Suprapubic skin (tissue), 4 donors: ENCODE measurements around the gene HAPSTR1. TPM values are rescaled to one million over a fixed set of nuclear protein-coding genes. Genes with fewer than 3 reads are reported as not detected.

ENCODE experiments used
- DNase-seq, 2 donors: peaks; one replicate each; pipeline ENCODE4 v3.0.0-alpha.2; 2019; ENCODE audit warnings: low spot score in 2 of 2
- H3K27ac ChIP-seq: fragments of 200-600 bp; sonication (generic); one replicate; pipeline ENCODE4 v1.5.1; 2019
- H3K27me3 ChIP-seq: fragments of 200-600 bp; sonication (generic); one replicate; pipeline ENCODE4 v1.5.1; 2019
- H3K36me3 ChIP-seq: fragments of 200-600 bp; sonication (generic); one replicate; pipeline ENCODE4 v1.5.1; 2019
- H3K4me1 ChIP-seq: fragments of 200-600 bp; sonication (generic); one replicate; pipeline ENCODE4 v1.5.1; 2019
- H3K4me3 ChIP-seq: fragments of 200-600 bp; sonication (generic); one replicate; pipeline ENCODE4 v1.5.1; 2019; ENCODE audit warnings: mild to moderate bottlenecking
- H3K9me3 ChIP-seq: fragments of 200-600 bp; sonication (generic); one replicate; pipeline ENCODE4 v1.5.1; 2019
- CTCF ChIP-seq, 2 donors: fragments of 200-600 bp in 1 of 2; fragments of 450-650 bp in 1 of 2; sonication (generic) in 1 of 2; IDR thresholded peaks; one replicate each; pipeline ENCODE4 v1.5.1; 2016 to 2019; ENCODE audit warnings: antibody characterized with exemption in 2 of 2, mild to moderate bottlenecking in 1 of 2, moderate library complexity in 1 of 2
- EP300 ChIP-seq: sonication (generic); formaldehyde crosslinking; IDR thresholded peaks from one replicate; pipeline ENCODE4 v1.6.1; 2017; ENCODE audit warnings: antibody characterized with exemption
- POLR2A ChIP-seq, 2 donors: fragments of 450-650 bp; IDR thresholded peaks; one replicate each; pipeline ENCODE4 v1.6.1; 2017; ENCODE audit warnings: antibody characterized with exemption in 2 of 2, mild to moderate bottlenecking in 2 of 2, moderate library complexity in 2 of 2
- POLR2AphosphoS5 ChIP-seq, 3 donors: sonication (generic); formaldehyde crosslinking; IDR thresholded peaks; one replicate each; pipeline ENCODE4 v1.6.1; 2017; ENCODE audit warnings: antibody characterized with exemption in 3 of 3
- WGBS: methylation state at CpG from one replicate; pipeline ENCODE4 v1.1.5; 2018; 5-methylcytosine and 5-hydroxymethylcytosine counted together
- total RNA-seq, 4 donors: library from RNA; depleted of rRNA; stranded (reverse); fragments of >200 nt; gene quantifications; one replicate each; pipeline ENCODE4 v1.1.0, GENCODE V29; 2016

HAPSTR1 gene
- total RNA-seq, 4 donors from 2014 or later, result 40.4 to 52.7 (median 47.4) TPM

GRCh38 chr16:9138731-9139501 lies 47.5 kb downstream of the HAPSTR1 start:
- Histone ChIP-seq H3K9me3 (no peaks in the 10 kb centered on the region), H3K27me3 (peaks cover 3% of the 10 kb centered on the region), H3K4me1 (peaks cover 7% of the 10 kb centered on the region), H3K36me3 (no peaks in the 10 kb centered on the region), H3K27ac (no peak overlapping the region), H3K4me3 (no peak overlapping the region)
- TF ChIP-seq POLR2A (IDR thresholded peaks at IDR 0.05), result no peak
- TF ChIP-seq EP300, result no peak
- TF ChIP-seq CTCF (IDR thresholded peaks at IDR 0.05), result peak in 1 of 2 donors; percentile 80
- no peak for TF ChIP-seq POLR2AphosphoS5 (IDR thresholded peaks at IDR 0.05)
- peak in 1 of 2 donors; percentile 75 for DNase-seq
- WGBS, result 10% methylated on average over 21 of the region's 21 CpGs

- Histone ChIP-seq H3K27me3 (peaks cover 3% of the 10 kb centered on the region), H3K9me3 (no peaks in the 10 kb centered on the region), H3K27ac (no peak overlapping the region), H3K4me3 (no peak overlapping the region), H3K4me1 (peaks cover 7% of the 10 kb centered on the region), H3K36me3 (no peaks in the 10 kb centered on the region)
- TF ChIP-seq EP300 (no peak), POLR2AphosphoS5 (IDR thresholded peaks at IDR 0.05) (no peak), POLR2A (IDR thresholded peaks at IDR 0.05) (no peak), CTCF (IDR thresholded peaks at IDR 0.05) (no peak)
- no peak for DNase-seq
- 90% methylated on average over 7 of the region's 7 CpGs for WGBS
Measured at GRCh38 chr16:9139965-9140364, 48.5 kb downstream of the HAPSTR1 start.

Other genes with a start within 250 kb of the HAPSTR1 start
- gene CARHSP1, start 222.6 kb upstream of the HAPSTR1 start, total RNA-seq, result 10 to 100 TPM; 32.7 to 60.8 (median 41.5) TPM
- gene LITAFD, start 209.3 kb upstream of the HAPSTR1 start, total RNA-seq, result not detected
- gene USP7, start 127.7 kb upstream of the HAPSTR1 start, total RNA-seq, result 100 to 1,000 TPM in 3 of 4 donors, 10 to 100 TPM in 1; 94.7 to 135 (median 119) TPM